ENCODE data around the gene KIFC3.
"Not testable (repeated sequence)": the region's sequence is repeated elsewhere in the genome, so short reads cannot be mapped to it uniquely, and the experiment has no call there.

Gene KIFC3

DNA sequence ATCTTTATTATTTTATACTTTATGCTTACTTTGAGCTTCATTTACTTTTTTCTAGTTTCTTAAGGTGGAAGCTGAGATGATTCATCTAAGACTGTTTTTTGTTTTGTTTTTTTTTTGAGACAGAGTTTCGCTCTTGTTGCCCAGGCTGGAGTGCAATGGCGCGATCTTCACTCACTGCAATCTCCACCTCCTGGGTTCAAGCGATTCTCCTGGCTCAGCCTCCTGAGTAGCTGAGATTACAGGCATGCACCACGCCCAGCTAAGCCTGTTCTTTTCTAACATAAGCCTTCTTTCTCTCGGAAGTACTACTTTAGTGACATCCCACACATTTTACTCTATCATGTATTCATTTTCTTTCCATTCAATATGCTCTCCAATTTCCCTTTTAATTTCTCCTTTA, 89.7 kb downstream of the KIFC3 start:
- not testable (repeated sequence) for H3K4me1 ChIP-seq (ENCODE audit: control insufficient read depth, insufficient read depth, low read length, poor library complexity, severe bottlenecking); H3K27ac ChIP-seq (ENCODE audit: low read depth, low read length, severe bottlenecking); H3K36me3 ChIP-seq (ENCODE audit: control insufficient read depth, insufficient read depth, low read length); H3K9me3 ChIP-seq (ENCODE audit: control insufficient read depth, low read length); H3K4me3 ChIP-seq (ENCODE audit: extremely low read depth, insufficient read depth, low read length, poor library complexity, severe bottlenecking)
- 86 to 88% methylated on average over 5 of the region's 6 CpGs for WGBS, 2 experiments (ENCODE audit: insufficient coverage in 2 of 2)

DNA sequence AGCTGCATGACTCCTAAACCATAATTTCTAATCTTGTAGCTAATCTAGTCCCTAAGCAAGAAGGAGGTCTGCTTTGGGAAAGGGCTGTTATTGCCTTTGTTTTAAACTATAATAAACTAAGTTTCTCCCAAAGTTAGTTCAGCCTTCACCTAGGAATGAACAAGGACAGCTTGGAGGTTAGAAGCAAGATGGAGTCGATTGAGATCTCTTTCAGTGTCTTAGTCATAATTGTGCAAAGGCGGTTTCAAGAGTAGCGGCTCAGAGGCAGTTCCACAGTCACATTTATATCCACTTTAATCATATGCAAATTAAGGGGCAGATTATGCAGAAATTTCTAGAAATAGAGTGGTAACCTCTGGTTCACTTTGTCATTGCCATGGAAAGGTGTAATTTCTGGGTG, 90.3 kb downstream of the KIFC3 start:
- Histone ChIP-seq H3K27ac (ENCODE audit: low read depth, low read length, severe bottlenecking) (no peak overlapping the region), H3K36me3 (ENCODE audit: control insufficient read depth, insufficient read depth, low read length) (no peaks in the 10 kb centered on the region), H3K4me1 (ENCODE audit: control insufficient read depth, insufficient read depth, low read length, poor library complexity, severe bottlenecking) (no peaks in the 10 kb centered on the region), H3K4me3 (ENCODE audit: extremely low read depth, insufficient read depth, low read length, poor library complexity, severe bottlenecking) (no peak overlapping the region), H3K9me3 (ENCODE audit: control insufficient read depth, low read length) (no peaks in the 10 kb centered on the region)
- WGBS, 2 experiments (ENCODE audit: insufficient coverage in 2 of 2), result 100% methylated on average over 1 of the region's 3 CpGs; no CpG with 5 or more reads in 1 of the 2 experiments

DNA sequence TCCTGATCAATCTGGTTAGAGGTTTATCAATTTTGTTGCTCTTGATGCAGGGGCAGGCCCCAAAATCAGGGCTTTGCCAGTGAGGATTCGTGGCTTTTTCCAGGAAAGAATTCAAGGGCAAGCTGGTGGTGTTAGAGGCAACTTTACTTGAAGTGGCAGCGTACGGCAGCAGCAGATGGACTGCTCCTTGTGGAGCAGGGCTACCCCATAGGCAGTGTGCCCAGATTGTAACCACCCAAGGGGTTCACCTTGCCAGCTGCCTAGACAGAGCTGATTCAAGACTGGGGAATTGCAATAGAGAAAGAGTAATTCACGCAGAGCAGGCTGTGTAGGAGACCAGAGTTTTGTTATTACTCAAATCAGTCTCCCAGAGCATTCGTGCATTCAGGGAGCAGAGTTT, 90.9 kb downstream of the KIFC3 start:
- Histone ChIP-seq H3K9me3 (ENCODE audit: control insufficient read depth, low read length) (no peaks in the 10 kb centered on the region), H3K4me1 (ENCODE audit: control insufficient read depth, insufficient read depth, low read length, poor library complexity, severe bottlenecking) (no peaks in the 10 kb centered on the region), H3K4me3 (ENCODE audit: extremely low read depth, insufficient read depth, low read length, poor library complexity, severe bottlenecking) (no peak overlapping the region), H3K27ac (ENCODE audit: low read depth, low read length, severe bottlenecking) (no peak overlapping the region), H3K36me3 (ENCODE audit: control insufficient read depth, insufficient read depth, low read length) (no peaks in the 10 kb centered on the region)
- WGBS, 2 experiments (ENCODE audit: insufficient coverage in 2 of 2), result 93 to 94% methylated on average over 4 to 5 of the region's 5 CpGs

DNA sequence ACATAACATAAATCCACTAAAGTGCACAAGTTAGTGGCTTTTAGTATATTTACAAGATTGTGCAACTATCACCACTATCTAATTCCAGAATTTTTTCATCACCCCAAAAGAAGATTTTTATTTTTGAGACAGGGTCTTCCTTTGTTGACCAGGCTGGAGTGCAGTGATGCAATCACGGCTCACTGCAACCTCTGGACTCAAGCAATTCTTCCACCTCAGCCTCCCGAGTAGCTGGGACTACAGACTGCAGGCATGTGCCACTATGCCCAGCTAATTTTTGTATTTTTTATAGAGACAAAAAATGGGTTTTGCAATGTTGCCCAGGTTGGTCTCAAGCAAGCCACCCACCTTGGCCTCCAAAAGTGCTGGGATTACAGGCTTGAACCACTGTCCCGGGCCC, 92.6 kb downstream of the KIFC3 start:
- H3K4me1 ChIP-seq (ENCODE audit: control insufficient read depth, insufficient read depth, low read length, poor library complexity, severe bottlenecking), result no peaks in the 10 kb centered on the region
- WGBS, 2 experiments (ENCODE audit: insufficient coverage in 2 of 2), result 86 to 94% methylated on average over 1 to 2 of the region's 3 CpGs
- no peaks in the 10 kb centered on the region for H3K36me3 ChIP-seq (ENCODE audit: control insufficient read depth, insufficient read depth, low read length)
- H3K4me3 ChIP-seq (ENCODE audit: extremely low read depth, insufficient read depth, low read length, poor library complexity, severe bottlenecking), result no peak overlapping the region
- H3K9me3 ChIP-seq (ENCODE audit: control insufficient read depth, low read length), result no peaks in the 10 kb centered on the region
- H3K27ac ChIP-seq (ENCODE audit: low read depth, low read length, severe bottlenecking), result no peak overlapping the region

All from mesodermal cell (in vitro differentiated cells).